Fibroblast of lung (primary cell): ENCODE results near the gene LOXL3.

Experiments
- CTCF ChIP-seq, 2 donors: IDR thresholded peaks in 1 of 2; conservative IDR thresholded peaks in 1 of 2; 1 replicate in 1 of 2; 2 replicates in 1 of 2; pipeline ENCODE4 v1.5.1; 2011 to 2012; ENCODE audit warnings: low read length in 2 of 2, control low read depth in 1 of 2, inconsistent platforms in 1 of 2, low read depth in 1 of 2, mild to moderate bottlenecking in 1 of 2
- EZH2 ChIP-seq: IDR thresholded peaks from 2 replicates; pipeline ENCODE4 v1.5.1; 2012; ENCODE audit warnings: low read length, control low read depth, mild to moderate bottlenecking; ENCODE audit errors: missing control alignments

DNA sequence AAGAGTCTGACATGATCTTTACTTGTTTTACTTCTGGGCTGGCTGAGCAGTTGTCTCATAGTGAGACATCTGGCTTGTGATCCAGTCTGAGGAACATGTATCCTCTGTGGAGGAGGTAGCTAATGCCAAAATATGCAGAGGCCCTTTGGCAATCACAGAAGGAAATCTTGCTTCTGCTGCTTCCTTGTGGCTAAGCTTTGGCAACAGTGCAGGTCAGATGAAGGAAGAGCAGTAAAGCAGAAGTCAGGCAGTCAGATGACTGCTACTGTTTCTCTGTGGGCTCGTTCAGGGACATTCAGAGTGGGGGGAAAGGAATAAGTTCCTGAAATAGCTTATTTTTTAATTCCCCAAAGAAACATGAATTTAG lies 23.1 kb upstream of the LOXL3 start:
- TF ChIP-seq CTCF (conservative IDR thresholded peaks at IDR 0.05 in 1 of 2, IDR thresholded peaks at IDR 0.05 in 1 of 2; ENCODE audit: low read depth in 1 of 2, low read length in 2 of 2) (peak; percentile 6 to 14), EZH2 (no peak)
